GDM1 (cell line): ENCODE data around the gene SEPTIN2.
"Not testable (repeated sequence)": the region's sequence is repeated elsewhere in the genome, so short reads cannot be mapped to it uniquely, and the experiment has no call there.

Source experiments
- DNase-seq: peaks from one replicate; lab custom pipeline; 2025; lab: John Stamatoyannopoulos, UW

Gene SEPTIN2

DNA sequence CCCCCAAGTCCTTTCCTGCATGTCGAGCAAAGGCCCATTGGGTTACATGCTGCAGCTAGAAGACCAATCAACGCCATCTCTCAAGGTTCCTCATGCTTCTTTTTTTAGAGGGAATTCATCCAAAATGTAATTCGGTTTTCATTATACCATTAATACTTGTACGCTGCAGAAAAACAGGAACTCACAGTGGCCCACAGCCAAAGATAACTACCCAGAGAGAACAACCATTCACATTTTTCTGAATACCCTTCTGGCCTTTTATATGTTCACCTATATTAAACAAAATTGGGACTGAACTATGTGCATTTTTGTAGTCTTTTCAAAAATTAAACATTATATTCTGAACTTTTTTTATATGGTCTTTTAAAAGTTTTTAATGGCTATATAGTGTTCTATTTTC lies 66.1 kb downstream of the SEPTIN2 start:
- no peak for DNase-seq

GRCh38 chr2:241385450-241385849 lies 69.7 kb downstream of the SEPTIN2 start:
- not testable (repeated sequence) for DNase-seq

DNA sequence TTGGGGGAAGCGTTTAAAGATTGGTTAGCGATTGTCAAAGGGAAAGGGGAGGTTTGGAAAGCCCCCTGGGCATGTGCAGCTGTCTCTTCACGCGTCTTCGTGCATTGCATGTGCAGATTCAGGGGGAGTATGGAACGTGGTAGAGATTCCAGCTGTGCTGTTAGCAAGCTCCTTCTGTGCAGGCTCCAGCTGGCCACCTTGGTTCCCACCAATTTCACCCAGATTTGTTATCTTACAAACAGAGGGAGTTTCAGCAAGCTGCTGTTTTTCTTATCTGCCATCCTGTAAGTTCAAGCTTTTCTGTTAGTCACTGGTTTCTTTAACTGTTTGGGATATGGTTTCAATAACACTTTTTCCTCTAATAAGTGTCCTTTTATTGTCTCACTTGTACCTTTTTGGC lies 70.8 kb downstream of the SEPTIN2 start:
- DNase-seq: no peak

- no peak for DNase-seq
Measured at GRCh38 chr2:241389697-241390096, 74.0 kb downstream of the SEPTIN2 start.

DNA sequence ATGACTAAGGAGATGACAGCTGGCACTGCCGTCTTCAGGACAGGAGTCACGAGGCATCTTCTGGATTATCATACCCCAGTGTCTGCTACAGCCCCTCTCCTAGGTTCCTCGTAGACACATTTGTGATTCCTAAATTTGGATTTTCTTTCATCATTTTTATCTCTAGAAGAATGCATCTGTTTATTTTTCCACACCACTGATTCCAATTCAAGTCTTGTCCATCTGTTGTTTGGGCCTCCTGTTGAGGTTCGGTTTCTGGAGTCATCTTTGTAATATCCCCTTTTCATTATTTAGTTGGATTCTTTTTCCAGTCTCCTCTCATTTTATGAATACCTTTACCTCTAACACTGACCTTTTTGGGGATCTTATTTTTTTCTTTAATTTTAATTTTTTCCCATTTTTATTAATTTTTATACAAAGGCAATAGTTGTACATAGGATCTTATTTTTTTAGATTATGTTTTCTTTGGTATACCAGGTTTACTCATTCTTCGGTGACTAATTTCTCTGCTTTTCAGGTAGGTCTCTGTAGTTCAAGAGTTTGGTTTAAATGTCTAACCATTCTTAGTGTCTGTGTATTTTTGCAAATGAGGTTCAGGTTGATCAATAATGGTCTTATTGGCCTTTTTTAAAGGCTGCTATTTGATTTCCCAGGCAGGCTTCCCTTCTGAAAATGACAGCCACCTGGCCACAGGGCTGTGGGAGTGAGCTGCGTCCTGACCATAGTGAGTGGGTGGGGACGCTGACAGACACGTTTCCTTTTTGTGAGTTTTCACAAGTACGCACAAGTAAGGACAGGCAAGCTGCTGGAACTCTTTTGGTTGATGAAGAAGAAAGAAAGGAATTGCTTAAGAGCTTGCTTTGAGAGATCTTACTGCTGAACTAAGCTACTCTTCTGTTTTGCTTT lies 74.8 kb downstream of the SEPTIN2 start:
- no peak for DNase-seq

DNA sequence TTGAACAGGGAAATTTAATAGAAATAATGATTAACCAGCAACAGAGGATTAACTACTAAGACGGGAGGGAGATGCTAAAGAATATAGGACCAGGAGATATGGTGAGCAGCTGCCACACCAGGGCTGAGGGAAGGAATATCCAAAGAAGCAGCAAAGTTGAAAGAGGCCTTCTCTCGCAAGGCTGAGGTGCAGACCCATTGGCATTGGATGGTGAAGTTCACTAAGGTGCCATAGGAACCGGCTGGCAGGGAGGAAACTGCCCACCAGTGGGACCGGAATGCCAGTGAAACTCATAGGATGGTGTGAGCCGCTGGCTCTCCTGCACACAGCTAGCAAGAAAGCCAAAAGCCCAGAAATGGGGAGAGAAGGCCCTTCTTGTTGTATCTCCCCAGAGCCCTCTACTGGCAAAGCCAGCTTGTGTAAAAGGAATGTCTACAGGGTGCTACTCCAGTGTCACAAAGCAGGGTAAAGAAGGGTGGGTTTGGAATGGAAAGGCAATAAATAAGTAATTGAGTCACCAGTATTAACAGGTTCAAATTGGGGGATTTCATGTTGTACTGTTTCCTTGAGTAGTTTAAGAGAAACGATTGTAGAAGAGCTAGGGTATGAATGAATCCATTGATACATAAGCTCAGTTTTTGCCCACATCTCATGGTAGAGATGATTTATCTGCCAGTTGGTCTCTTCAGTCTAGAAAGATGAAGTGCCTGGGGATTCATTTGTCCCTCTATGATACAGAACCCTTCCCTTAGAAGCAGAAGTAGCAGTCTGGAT lies 76.4 kb downstream of the SEPTIN2 start:
- no peak for DNase-seq

DNA sequence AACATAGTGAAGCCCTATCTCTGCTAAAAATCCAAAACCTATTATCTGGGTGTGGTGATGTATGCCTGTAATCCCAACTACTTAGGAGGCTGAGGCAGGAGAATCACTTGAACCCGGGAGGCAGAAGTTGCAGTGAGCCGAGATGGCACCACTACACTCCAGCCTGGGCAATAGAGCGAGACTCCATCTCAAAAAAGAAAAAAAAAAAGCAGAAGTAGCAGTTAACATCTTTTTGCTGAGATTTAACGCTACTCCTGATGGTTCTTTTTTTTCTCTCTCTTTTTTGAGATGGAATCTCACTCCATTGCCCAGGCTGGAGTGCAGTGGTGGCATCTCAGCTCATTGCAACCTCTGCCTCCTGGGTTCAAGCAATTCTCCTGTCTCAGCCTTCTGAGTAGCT lies 77.0 kb downstream of the SEPTIN2 start:
- DNase-seq: not testable (repeated sequence)

- no peak for DNase-seq
Measured at GRCh38 chr2:241393524-241394196, 77.9 kb downstream of the SEPTIN2 start.

GRCh38 chr2:241396809-241397208 lies 81.1 kb downstream of the SEPTIN2 start:
- not testable (repeated sequence) for DNase-seq

DNA sequence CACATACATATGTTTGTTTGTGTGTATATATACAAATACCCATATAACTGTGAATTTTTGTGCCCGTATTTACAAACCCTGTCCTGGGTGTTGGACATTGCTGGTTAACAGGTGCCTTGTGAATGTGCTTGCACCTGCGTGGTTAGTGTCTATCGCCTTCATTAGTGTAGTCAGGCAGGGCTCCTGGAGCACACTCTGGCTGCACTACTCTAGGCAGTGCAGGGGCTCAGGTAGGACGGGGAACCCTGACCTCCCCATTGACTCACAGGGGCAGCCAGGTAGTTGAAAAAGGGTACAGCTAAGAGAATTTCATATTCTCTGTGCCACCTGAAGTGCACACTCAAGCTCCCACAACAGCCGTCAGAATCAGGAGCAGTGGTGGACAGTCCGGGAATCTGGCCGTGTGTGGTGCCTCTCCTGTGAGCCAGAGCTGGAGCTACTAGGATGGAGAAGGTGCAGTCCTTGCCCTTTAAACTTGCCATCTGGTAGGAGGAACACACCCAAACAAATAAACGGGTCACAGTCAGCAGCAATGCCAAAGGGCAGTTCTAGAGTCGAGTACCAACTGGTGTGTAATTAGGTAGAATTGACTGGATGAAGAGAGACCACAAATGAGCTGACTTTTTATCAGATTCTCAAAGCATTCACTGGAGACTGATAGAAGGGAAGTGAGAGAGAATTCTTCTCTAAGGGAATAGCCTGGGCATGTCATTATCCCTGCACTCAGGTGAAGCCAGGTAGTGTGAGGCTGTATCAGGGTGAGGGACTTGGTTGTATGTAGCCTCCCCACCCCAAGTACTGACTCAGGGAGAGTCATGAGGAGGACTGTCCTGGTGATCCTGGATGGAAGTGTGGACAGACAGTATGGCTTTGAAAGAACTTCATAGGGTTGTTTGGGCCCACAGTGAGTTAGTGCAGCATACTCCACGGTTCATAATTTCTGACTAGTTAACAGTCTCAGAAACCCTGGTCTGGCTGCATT lies 84.5 kb downstream of the SEPTIN2 start:
- DNase-seq: no peak
